Neural crest cell (in vitro differentiated cells): ENCODE data around the gene IL12RB1. TPM values are rescaled to one million over a fixed set of nuclear protein-coding genes. Genes with fewer than 3 reads are reported as not detected.

Source experiments
- DNase-seq: peaks from one replicate; pipeline ENCODE4 v3.0.0; 2021; ENCODE audit warnings: low read depth, mixed read lengths, low spot score
- H3K27ac Mint-ChIP-seq: one replicate; pipeline ENCODE4 v1.8.0; 2021; ENCODE audit warnings: mild to moderate bottlenecking, mixed read lengths; ENCODE audit not compliant: unreplicated experiment
- H3K27me3 Mint-ChIP-seq: 2 replicates; pipeline ENCODE4 v1.8.0; 2021; ENCODE audit warnings: low read depth, mild to moderate bottlenecking, mixed read lengths
- H3K36me3 Mint-ChIP-seq: 2 replicates; pipeline ENCODE4 v1.8.0; 2021; ENCODE audit warnings: low read depth, mild to moderate bottlenecking, mixed read lengths
- H3K4me1 Mint-ChIP-seq: 2 replicates; pipeline ENCODE4 v1.8.0; 2021; ENCODE audit warnings: mixed read lengths
- H3K4me3 Mint-ChIP-seq: one replicate; pipeline ENCODE4 v1.8.0; 2021; ENCODE audit warnings: mild to moderate bottlenecking, mixed read lengths
- H3K9me3 Mint-ChIP-seq: 2 replicates; pipeline ENCODE4 v1.8.0; 2021; ENCODE audit warnings: mixed read lengths
- total RNA-seq: library from RNA; stranded (reverse); gene quantifications from 2 replicates; pipeline ENCODE4 v1.2.1, GENCODE V29; 2021
- TF ChIP-seq, protein P1 (sequence below): fragments of 200-600 bp; sonication (generic); conservative IDR thresholded peaks from 2 replicates; pipeline ENCODE4 v1.5.0; 2021; ENCODE audit warnings: antibody characterized with exemption, mild to moderate bottlenecking

Gene IL12RB1
- total RNA-seq, 1 donor from 2014 or later = not detected

- Mint-ChIP-seq H3K27me3 (peaks cover 15% of the 10 kb centered on the region), H3K4me1 (peaks cover 12% of the 10 kb centered on the region), H3K4me3 (no peak overlapping the region), H3K36me3 (no peaks in the 10 kb centered on the region), H3K27ac (no peak overlapping the region), H3K9me3 (no peaks in the 10 kb centered on the region)
- TF ChIP-seq, protein P1, sequence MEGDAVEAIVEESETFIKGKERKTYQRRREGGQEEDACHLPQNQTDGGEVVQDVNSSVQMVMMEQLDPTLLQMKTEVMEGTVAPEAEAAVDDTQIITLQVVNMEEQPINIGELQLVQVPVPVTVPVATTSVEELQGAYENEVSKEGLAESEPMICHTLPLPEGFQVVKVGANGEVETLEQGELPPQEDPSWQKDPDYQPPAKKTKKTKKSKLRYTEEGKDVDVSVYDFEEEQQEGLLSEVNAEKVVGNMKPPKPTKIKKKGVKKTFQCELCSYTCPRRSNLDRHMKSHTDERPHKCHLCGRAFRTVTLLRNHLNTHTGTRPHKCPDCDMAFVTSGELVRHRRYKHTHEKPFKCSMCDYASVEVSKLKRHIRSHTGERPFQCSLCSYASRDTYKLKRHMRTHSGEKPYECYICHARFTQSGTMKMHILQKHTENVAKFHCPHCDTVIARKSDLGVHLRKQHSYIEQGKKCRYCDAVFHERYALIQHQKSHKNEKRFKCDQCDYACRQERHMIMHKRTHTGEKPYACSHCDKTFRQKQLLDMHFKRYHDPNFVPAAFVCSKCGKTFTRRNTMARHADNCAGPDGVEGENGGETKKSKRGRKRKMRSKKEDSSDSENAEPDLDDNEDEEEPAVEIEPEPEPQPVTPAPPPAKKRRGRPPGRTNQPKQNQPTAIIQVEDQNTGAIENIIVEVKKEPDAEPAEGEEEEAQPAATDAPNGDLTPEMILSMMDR = no peak
- no peak for DNase-seq
These were observed 33.0 kb downstream of the IL12RB1 start for GRCh38 chr19:18053576-18054219.

DNA sequence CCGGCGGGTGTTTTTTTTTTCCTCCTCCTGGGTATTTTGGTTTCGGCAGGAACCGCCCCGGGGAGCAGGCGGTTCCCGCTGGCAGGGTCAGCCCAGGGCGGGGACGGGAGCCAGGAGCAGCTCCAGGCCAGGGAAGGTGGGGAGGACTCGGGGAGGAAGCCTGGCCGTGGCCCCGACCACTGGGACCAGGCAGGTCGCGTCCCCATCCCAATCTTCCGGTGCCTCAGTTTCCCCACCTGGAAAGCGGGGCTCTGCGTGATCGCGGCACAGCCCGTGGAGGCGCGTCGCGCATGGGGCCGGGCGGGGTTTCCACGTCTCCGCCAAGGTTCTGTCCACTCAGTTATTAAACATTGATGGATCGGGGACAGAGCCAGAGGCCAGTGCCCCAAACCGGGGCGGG, 34.8 kb downstream of the IL12RB1 start:
- peaks cover 4% of the 10 kb centered on the region for H3K4me1 Mint-ChIP-seq
- TF ChIP-seq, protein P1 = no peak
- H3K4me3 Mint-ChIP-seq = no peak overlapping the region
- H3K9me3 Mint-ChIP-seq = no peaks in the 10 kb centered on the region
- H3K27ac Mint-ChIP-seq = no peak overlapping the region
- DNase-seq = no peak
- no peaks in the 10 kb centered on the region for H3K36me3 Mint-ChIP-seq
- H3K27me3 Mint-ChIP-seq = peaks cover 15% of the 10 kb centered on the region

- no peak for DNase-seq
- Mint-ChIP-seq H3K36me3 (no peaks in the 10 kb centered on the region), H3K27me3 (peaks cover 18% of the 10 kb centered on the region), H3K27ac (no peak overlapping the region), H3K4me3 (no peak overlapping the region), H3K4me1 (peaks cover 4% of the 10 kb centered on the region), H3K9me3 (no peaks in the 10 kb centered on the region)
- TF ChIP-seq, protein P1 = no peak
These were observed 37.3 kb downstream of the IL12RB1 start for GRCh38 chr19:18049385-18049784.

- H3K36me3 Mint-ChIP-seq = no peaks in the 10 kb centered on the region
- TF ChIP-seq, protein P1 = no peak
- H3K27ac Mint-ChIP-seq = no peak overlapping the region
- H3K4me3 Mint-ChIP-seq = no peak overlapping the region
- peaks cover 21% of the 10 kb centered on the region for H3K27me3 Mint-ChIP-seq
- no peaks in the 10 kb centered on the region for H3K9me3 Mint-ChIP-seq
- no peak for DNase-seq
- H3K4me1 Mint-ChIP-seq = no peaks in the 10 kb centered on the region
These were observed 40.5 kb downstream of the IL12RB1 start for GRCh38 chr19:18046059-18046718.

DNA sequence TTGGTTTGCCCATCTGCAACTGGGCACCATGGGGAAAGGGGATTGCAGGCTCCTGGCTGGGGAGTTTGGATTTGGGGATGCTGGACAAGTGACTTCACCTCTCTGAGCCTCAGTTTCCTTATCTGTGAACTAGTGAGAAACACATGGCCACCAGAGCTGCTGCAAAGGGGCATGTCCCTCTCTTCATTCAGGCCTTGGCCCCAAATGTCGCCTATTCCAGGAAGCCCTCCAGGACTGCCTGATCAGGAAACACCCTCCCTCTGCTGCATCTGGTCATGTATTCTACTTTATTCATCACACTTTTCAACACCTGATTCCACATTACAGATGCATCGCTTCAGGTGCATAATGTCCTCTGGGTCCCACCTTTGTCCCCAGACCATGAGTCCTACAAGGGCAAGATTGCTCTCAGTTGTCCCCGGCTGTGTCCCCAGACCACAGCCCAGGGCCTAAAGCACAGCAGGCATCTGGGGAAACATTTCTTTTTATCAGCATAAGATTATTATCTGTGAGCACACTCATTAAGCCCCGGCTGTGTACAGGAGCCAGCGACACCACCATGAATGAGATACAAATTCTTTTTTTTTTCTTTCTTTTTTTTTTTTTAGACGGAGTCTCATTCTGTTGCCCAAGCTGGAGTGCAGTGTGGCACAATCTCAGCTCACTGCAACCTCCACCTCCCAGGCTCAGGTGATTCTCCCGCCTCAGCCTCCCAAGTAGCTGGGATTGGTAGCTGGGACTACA, 41.3 kb downstream of the IL12RB1 start:
- H3K4me3 Mint-ChIP-seq = no peak overlapping the region

More for the DNA sequence above, 41.3 kb downstream of the IL12RB1 start:
- Mint-ChIP-seq H3K36me3 (no peaks in the 10 kb centered on the region), H3K4me1 (no peaks in the 10 kb centered on the region), H3K27me3 (peaks cover 25% of the 10 kb centered on the region), H3K9me3 (peaks cover 3% of the 10 kb centered on the region), H3K27ac (no peak overlapping the region)
- DNase-seq = no peak
- TF ChIP-seq, protein P1 = no peak
